Ovary (tissue), 3 donors: ENCODE results near the gene FDX1.

Source experiments
- EP300 ChIP-seq: sonication (generic); formaldehyde crosslinking; IDR thresholded peaks from one replicate; pipeline ENCODE4 v1.6.1; 2017; ENCODE audit warnings: antibody characterized with exemption
- POLR2A ChIP-seq: fragments of 450-650 bp; IDR thresholded peaks from one replicate; pipeline ENCODE4 v1.6.1; 2017; ENCODE audit warnings: antibody characterized with exemption, mild to moderate bottlenecking, moderate library complexity
- TF ChIP-seq, protein P1 (sequence below), 3 donors: fragments of 450-650 bp in 2 of 3; fragments of 200-600 bp in 1 of 3; IDR thresholded peaks; one replicate each; pipeline versions ENCODE4 v1.5.1 to v1.8.0; 2016 to 2022; ENCODE audit warnings: antibody characterized with exemption in 3 of 3, mild to moderate bottlenecking in 1 of 3
- donor health status: DM: no; HTN: no; CAD: no.

DNA sequence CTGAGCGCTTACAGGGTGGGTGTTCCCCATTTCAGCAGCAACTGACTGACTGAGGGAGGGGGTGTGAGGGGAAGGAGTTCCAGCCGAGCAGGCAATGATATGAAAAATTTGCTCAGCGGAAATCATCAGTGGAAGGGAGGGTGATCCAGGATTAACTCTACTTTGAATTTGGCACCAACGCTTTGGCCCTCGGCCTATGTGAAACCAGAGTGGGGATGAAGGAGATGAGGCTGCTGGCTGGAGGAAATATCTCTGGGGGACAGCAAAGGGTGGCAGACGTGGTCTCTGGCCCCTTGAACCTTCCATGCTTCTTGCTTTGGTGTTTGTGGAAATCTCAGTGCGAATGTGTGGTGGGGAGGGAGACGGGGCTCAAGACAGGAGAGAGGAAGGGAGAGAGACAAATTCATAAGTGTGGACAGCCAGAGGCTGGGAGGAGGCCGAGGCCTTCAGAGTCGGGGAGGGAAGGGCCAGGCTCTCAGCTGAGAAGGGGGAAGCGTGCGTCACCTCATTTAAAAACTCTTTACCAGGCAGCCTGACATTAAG lies 83.6 kb downstream of the FDX1 start:
- TF ChIP-seq, protein P1, sequence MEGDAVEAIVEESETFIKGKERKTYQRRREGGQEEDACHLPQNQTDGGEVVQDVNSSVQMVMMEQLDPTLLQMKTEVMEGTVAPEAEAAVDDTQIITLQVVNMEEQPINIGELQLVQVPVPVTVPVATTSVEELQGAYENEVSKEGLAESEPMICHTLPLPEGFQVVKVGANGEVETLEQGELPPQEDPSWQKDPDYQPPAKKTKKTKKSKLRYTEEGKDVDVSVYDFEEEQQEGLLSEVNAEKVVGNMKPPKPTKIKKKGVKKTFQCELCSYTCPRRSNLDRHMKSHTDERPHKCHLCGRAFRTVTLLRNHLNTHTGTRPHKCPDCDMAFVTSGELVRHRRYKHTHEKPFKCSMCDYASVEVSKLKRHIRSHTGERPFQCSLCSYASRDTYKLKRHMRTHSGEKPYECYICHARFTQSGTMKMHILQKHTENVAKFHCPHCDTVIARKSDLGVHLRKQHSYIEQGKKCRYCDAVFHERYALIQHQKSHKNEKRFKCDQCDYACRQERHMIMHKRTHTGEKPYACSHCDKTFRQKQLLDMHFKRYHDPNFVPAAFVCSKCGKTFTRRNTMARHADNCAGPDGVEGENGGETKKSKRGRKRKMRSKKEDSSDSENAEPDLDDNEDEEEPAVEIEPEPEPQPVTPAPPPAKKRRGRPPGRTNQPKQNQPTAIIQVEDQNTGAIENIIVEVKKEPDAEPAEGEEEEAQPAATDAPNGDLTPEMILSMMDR (IDR thresholded peaks at IDR 0.05), result no peak
- no peak for TF ChIP-seq POLR2A
- no peak for TF ChIP-seq EP300
